ENCODE measurements around the gene PRKCB.

PRKCB gene

DNA sequence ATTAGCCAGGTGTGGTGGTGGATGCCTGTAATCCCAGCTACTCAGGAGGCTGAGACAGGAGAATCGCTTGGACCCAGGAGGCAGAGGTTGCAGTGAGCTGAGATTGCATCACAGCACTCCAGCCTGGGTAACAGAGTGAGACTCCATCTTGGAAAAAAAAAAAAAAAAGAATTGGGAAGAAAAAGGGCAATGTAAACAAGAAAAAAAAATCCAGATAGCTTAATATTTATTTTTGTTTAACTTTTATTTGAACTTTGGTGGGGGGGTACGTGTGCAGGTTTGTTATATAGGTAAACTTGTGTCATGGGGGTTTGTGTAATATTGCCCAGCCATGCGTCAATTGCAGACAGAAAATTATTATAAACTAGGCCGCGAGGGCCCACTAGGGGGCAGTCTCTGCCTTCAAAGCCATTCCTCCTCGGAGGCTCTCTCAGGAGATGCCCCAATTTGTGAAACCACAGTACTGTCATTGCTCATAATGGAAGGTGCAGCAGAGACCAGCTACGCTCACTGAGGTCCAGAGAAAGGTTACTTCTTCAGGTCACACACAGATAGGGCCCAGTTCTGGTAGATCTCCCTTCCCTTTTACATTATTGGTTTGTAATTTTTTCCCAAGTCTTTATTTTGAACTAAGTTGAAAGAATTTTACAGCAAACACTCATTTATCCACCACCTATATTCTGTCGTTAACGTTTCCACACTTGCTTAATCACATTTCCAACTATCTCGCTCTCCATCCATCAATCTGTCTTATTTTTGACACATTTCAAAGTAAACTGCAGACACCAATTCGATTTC is 206.2 kb downstream of the PRKCB start:
- H3K36me3 ChIP-seq (ENCODE audit: low read length): no peaks in the 10 kb centered on the region
- TF ChIP-seq, protein P1, sequence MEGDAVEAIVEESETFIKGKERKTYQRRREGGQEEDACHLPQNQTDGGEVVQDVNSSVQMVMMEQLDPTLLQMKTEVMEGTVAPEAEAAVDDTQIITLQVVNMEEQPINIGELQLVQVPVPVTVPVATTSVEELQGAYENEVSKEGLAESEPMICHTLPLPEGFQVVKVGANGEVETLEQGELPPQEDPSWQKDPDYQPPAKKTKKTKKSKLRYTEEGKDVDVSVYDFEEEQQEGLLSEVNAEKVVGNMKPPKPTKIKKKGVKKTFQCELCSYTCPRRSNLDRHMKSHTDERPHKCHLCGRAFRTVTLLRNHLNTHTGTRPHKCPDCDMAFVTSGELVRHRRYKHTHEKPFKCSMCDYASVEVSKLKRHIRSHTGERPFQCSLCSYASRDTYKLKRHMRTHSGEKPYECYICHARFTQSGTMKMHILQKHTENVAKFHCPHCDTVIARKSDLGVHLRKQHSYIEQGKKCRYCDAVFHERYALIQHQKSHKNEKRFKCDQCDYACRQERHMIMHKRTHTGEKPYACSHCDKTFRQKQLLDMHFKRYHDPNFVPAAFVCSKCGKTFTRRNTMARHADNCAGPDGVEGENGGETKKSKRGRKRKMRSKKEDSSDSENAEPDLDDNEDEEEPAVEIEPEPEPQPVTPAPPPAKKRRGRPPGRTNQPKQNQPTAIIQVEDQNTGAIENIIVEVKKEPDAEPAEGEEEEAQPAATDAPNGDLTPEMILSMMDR (IDR thresholded peaks at IDR 0.05; ENCODE audit: insufficient read depth, low read length, poor library complexity, severe bottlenecking): peak; percentile 47
- no peak for TF ChIP-seq EZH2phosphoT487 (conservative IDR thresholded peaks at IDR 0.05; ENCODE audit: low read length)
- no peak overlapping the region for H3K9ac ChIP-seq (ENCODE audit: low read length)

DNA sequence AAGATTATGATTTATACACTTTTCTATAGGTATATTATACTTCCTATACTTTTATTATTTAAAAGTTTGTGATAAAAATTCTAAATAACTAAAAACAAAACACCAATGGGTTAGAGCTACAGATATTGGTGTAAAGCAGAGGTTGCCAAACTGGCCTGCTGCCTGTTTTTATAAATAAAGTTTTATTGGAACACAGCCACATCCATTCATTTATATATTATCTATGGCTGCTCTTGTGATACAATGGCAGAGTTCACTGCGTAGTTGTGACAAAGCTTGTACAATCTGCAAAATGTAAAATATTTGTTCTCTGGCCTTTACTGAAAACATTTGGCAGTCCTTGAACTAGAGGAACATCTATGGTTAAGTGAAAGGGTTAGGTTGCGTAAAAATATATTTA is 208.7 kb downstream of the PRKCB start:
- Histone ChIP-seq H3K27ac (ENCODE audit: low read depth, low read length) (no peak overlapping the region), H4K20me1 (ENCODE audit: low read depth, low read length) (no peaks in the 10 kb centered on the region), H3K4me3 (ENCODE audit: insufficient read depth, low read length, poor library complexity, severe bottlenecking) (no peak overlapping the region), H3K36me3 (ENCODE audit: low read length) (no peaks in the 10 kb centered on the region), H3K9me3 (ENCODE audit: insufficient read depth, low read length) (no peaks in the 10 kb centered on the region), H3K79me2 (ENCODE audit: insufficient read depth, low read length) (no peaks in the 10 kb centered on the region), H2AFZ (ENCODE audit: low read depth, low read length, severe bottlenecking) (no peak overlapping the region), H3K4me2 (ENCODE audit: low read depth, low read length, poor library complexity, severe bottlenecking) (no peak overlapping the region), H3F3A (ENCODE audit: insufficient read depth) (no peaks in the 10 kb centered on the region), H3K9me2 (replicated peaks; ENCODE audit: insufficient read depth, low read length) (no peaks in the 10 kb centered on the region), H3K27me3 (ENCODE audit: low read length) (no peaks in the 10 kb centered on the region), H3K9ac (ENCODE audit: low read length) (no peak overlapping the region)
- no peak for TF ChIP-seq EZH2phosphoT487 (conservative IDR thresholded peaks at IDR 0.05; ENCODE audit: low read length)
- TF ChIP-seq, protein P1 (IDR thresholded peaks at IDR 0.05; ENCODE audit: insufficient read depth, low read length, poor library complexity, severe bottlenecking): no peak

More for the DNA sequence above, 206.2 kb downstream of the PRKCB start:
- no peak overlapping the region for H3K4me2 ChIP-seq (ENCODE audit: low read depth, low read length, poor library complexity, severe bottlenecking)
- no peaks in the 10 kb centered on the region for H3F3A ChIP-seq (ENCODE audit: insufficient read depth)
- no peak overlapping the region for H3K4me3 ChIP-seq (ENCODE audit: insufficient read depth, low read length, poor library complexity, severe bottlenecking)
- no peaks in the 10 kb centered on the region for H4K20me1 ChIP-seq (ENCODE audit: low read depth, low read length)
- no peaks in the 10 kb centered on the region for H3K27me3 ChIP-seq (ENCODE audit: low read length)
- H3K9me3 ChIP-seq (ENCODE audit: insufficient read depth, low read length): no peaks in the 10 kb centered on the region
- H2AFZ ChIP-seq (ENCODE audit: low read depth, low read length, severe bottlenecking): no peak overlapping the region
- H3K9me2 ChIP-seq (replicated peaks; ENCODE audit: insufficient read depth, low read length): no peaks in the 10 kb centered on the region
- no peak overlapping the region for H3K27ac ChIP-seq (ENCODE audit: low read depth, low read length)
- no peaks in the 10 kb centered on the region for H3K79me2 ChIP-seq (ENCODE audit: insufficient read depth, low read length)

DNA sequence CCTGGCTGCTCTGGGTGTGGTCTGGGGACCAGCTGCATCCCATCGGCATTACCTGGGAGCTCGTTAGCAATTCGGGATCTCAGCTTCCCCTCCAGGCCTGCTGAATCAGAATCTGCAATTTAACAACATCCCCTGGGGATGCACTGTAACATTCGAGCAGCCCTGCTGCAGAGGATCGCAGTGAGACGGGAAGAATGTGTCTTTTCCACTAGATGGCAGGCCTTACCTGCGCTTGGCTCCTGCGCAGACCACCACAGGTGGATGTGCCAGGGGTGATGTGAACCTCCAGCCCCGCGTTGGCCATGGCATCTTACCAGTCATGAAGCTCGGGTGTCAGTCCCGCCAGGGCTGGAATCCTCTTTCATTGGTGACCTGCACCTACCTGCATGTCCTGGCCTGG is 209.9 kb downstream of the PRKCB start:
- Histone ChIP-seq H3K79me2 (ENCODE audit: insufficient read depth, low read length) (no peaks in the 10 kb centered on the region), H3K27me3 (ENCODE audit: low read length) (no peaks in the 10 kb centered on the region), H3K9ac (ENCODE audit: low read length) (no peak overlapping the region), H3F3A (ENCODE audit: insufficient read depth) (no peaks in the 10 kb centered on the region), H3K27ac (ENCODE audit: low read depth, low read length) (no peak overlapping the region), H4K20me1 (ENCODE audit: low read depth, low read length) (no peaks in the 10 kb centered on the region), H3K9me2 (replicated peaks; ENCODE audit: insufficient read depth, low read length) (no peaks in the 10 kb centered on the region), H3K4me3 (ENCODE audit: insufficient read depth, low read length, poor library complexity, severe bottlenecking) (no peak overlapping the region), H3K9me3 (ENCODE audit: insufficient read depth, low read length) (no peaks in the 10 kb centered on the region), H3K36me3 (ENCODE audit: low read length) (no peaks in the 10 kb centered on the region), H3K4me2 (ENCODE audit: low read depth, low read length, poor library complexity, severe bottlenecking) (no peak overlapping the region), H2AFZ (ENCODE audit: low read depth, low read length, severe bottlenecking) (no peak overlapping the region)
- no peak for TF ChIP-seq EZH2phosphoT487 (conservative IDR thresholded peaks at IDR 0.05; ENCODE audit: low read length)
- TF ChIP-seq, protein P1 (IDR thresholded peaks at IDR 0.05; ENCODE audit: insufficient read depth, low read length, poor library complexity, severe bottlenecking): peak; percentile 12

Measured in SU-DHL-6 (cell line).